HepG2 (cell line): ENCODE results near the gene TCFL5. TPM values are rescaled to one million over a fixed set of nuclear protein-coding genes. Genes with fewer than 3 reads are reported as not detected.

Experiments used
- ARNT2 ChIP-seq: sonication (generic); formaldehyde crosslinking; IDR thresholded peaks from 2 replicates; pipeline ENCODE4 v1.8.0; 2022; ENCODE audit warnings: mild to moderate bottlenecking, low read depth, missing genetic modification reagents, moderate library complexity
- DZIP1 ChIP-seq: sonication (generic); formaldehyde crosslinking; IDR thresholded peaks from 2 replicates; pipeline ENCODE4 v1.5.0; 2020; ENCODE audit warnings: mild to moderate bottlenecking, missing genetic modification reagents
- GTF3A ChIP-seq: sonication (generic); formaldehyde crosslinking; conservative IDR thresholded peaks from 2 replicates; pipeline ENCODE4 v1.4.0; 2020; ENCODE audit warnings: mild to moderate bottlenecking, missing genetic modification reagents
- MIER3 ChIP-seq: IDR thresholded peaks from 2 replicates; pipeline ENCODE4 v1.6.1; 2016; ENCODE audit warnings: missing compliant biosample characterization, borderline replicate concordance
- MTF1 ChIP-seq: sonication (generic); formaldehyde crosslinking; IDR thresholded peaks from 2 replicates; pipeline ENCODE4 v1.5.0; 2020; ENCODE audit warnings: missing genetic modification reagents
- PHF21A ChIP-seq: sonication (generic); formaldehyde crosslinking; IDR thresholded peaks from 2 replicates; pipeline ENCODE4 v1.5.0; 2020; ENCODE audit warnings: mild to moderate bottlenecking, missing genetic modification reagents
- POLR2A ChIP-seq, 2 experiments: IDR thresholded peaks; 2 replicates each; pipeline ENCODE4 v1.6.1; 2011; ENCODE audit warnings: low read depth in 2 of 2, low read length in 2 of 2, mild to moderate bottlenecking in 1 of 2, moderate library complexity in 1 of 2; ENCODE audit not compliant: insufficient read depth in 1 of 2
- PTBP1 ChIP-seq: fragments of 200-400 bp; formaldehyde crosslinking; IDR thresholded peaks from 2 replicates; pipeline ENCODE4 v1.6.1; 2018; ENCODE audit warnings: low read length, low read depth; ENCODE audit not compliant: poor library complexity, severe bottlenecking
- STAG1 ChIP-seq: sonication (generic); formaldehyde crosslinking; IDR thresholded peaks from 2 replicates; pipeline ENCODE4 v1.4.0; 2020; ENCODE audit warnings: missing genetic modification reagents
- TP53 ChIP-seq: sonication (generic); formaldehyde crosslinking; conservative IDR thresholded peaks from 2 replicates; pipeline ENCODE4 v1.4.0; 2020; ENCODE audit warnings: missing genetic modification reagents
- ZNF12 ChIP-seq: sonication (generic); formaldehyde crosslinking; IDR thresholded peaks from 2 replicates; pipeline ENCODE4 v1.5.0; 2020; ENCODE audit warnings: missing genetic modification reagents
- ZNF615 ChIP-seq: sonication (generic); formaldehyde crosslinking; IDR thresholded peaks from 2 replicates; pipeline ENCODE4 v1.5.0; 2020; ENCODE audit warnings: mild to moderate bottlenecking, missing genetic modification reagents, borderline replicate concordance
- ZNF674 ChIP-seq: sonication (generic); formaldehyde crosslinking; IDR thresholded peaks from 2 replicates; pipeline ENCODE4 v1.5.0; 2020; ENCODE audit warnings: low read depth, mild to moderate bottlenecking, missing genetic modification reagents
- ZNF777 ChIP-seq: sonication (generic); formaldehyde crosslinking; IDR thresholded peaks from 2 replicates; pipeline ENCODE4 v1.4.0; 2020; ENCODE audit warnings: missing genetic modification reagents
- ZNF850 ChIP-seq: sonication (generic); formaldehyde crosslinking; conservative IDR thresholded peaks from 2 replicates; pipeline ENCODE4 v1.9.0; 2021; ENCODE audit warnings: mild to moderate bottlenecking, missing genetic modification reagents
- ZSCAN5A ChIP-seq: sonication (generic); formaldehyde crosslinking; IDR thresholded peaks from 2 replicates; pipeline ENCODE4 v1.8.0; 2022; ENCODE audit warnings: mild to moderate bottlenecking, missing genetic modification reagents, borderline replicate concordance
- ZSCAN9 ChIP-seq: IDR thresholded peaks from 2 replicates; pipeline ENCODE4 v1.6.1; 2016; ENCODE audit warnings: borderline replicate concordance
- polyA plus RNA-seq, 8 experiments: library from polyadenylated mRNA; depleted of rRNA in 3 of 8; stranded (reverse) in 7 of 8; unstranded in 1 of 8; fragments of >200 nt; fragmentation: Illumina TruSeq in 4 of 8; extraction: Trizol in 4 of 8; gene quantifications; 2 replicates each; pipeline versions ENCODE4 v1.2.1 to v1.2.3, GENCODE V29; 2011 to 2016; ENCODE audit warnings: low read depth in 4 of 8, missing spikeins in 1 of 8, mixed read lengths in 1 of 8; ENCODE audit not compliant: insufficient read depth in 1 of 8
- total RNA-seq, 5 experiments: library from RNA; depleted of rRNA; stranded (reverse); fragments of >200 nt; fragmentation: Illumina TruSeq; extraction: Trizol; gene quantifications; 2 replicates each; pipeline ENCODE4 v1.2.3, GENCODE V29; 2016; ENCODE audit warnings: low read depth in 1 of 5
- TF ChIP-seq, protein P1 (sequence below): sonication (generic); formaldehyde crosslinking; IDR thresholded peaks from 2 replicates; pipeline ENCODE4 v1.9.0; 2021; ENCODE audit warnings: missing genetic modification reagents, borderline replicate concordance
- TF ChIP-seq, protein P2 (sequence below): sonication (generic); formaldehyde crosslinking; IDR thresholded peaks from 2 replicates; pipeline ENCODE4 v1.4.0; 2020; ENCODE audit warnings: mild to moderate bottlenecking, low read depth, missing genetic modification reagents

TCFL5 gene
- total and polyA plus RNA-seq, 2 of the 13 experiments (the other 11 are each of a cell fraction or from before 2014, with no cell fraction given), result 14.8 to 20.0 TPM

DNA sequence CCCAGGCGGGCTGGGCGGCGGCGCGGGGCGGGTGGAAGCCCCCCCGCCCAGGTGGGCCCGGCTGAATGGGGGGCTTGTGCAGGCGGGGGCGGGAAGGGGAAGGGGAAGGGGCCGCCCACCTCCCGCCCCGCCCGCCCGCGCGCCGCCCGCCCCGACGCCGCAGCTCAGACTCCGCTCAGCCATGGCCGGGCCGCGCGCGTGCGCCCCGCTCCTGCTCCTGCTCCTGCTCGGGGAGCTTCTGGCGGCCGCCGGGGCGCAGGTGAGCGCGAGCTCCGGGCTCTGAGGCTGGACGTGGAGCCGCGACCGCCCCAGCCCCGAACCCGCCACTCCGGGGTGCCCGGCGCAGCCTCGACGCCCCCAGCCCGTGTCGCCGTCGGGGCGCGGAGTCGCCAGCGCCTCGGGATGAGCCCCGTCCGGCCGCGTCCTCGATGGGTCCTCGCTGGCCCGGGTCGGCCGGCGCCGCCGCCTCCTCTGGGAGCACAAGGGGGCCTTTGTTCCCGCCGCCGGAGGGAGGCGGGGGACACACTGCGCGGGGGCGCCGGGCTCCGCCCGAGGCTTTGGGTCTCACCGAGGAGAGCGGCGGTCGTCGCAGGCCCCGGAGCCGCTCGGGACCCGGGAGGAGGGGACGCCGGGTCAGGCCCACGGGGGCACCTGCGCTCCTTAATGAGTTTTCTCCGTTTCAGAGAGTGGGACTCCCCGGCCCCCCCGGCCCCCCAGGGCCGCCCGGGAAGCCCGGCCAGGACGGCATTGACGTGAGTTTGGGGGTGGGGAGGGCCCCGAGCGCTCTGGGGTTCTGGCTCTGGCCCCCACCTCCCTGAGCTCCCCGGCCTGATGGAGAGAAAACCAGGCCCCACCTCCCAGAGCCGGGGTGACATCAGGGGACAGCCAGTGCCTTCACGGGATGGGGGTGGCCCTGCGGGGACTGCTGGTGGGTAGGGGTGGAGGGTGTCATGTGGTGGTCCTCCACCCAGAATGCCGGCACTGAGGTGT lies 44.4 kb downstream of the TCFL5 start, which contains the start of gene COL9A3 (continued):
- TF ChIP-seq GTF3A (CRISPR knock-in tag), result no peak
- TF ChIP-seq POLR2A (IDR thresholded peaks at IDR 0.05; ENCODE audit: insufficient read depth in 1 of 2, low read depth in 2 of 2, low read length in 2 of 2), result peak; percentile 38 to 62
- TF ChIP-seq ZNF12 (CRISPR knock-in tag), result no peak
- no peak for TF ChIP-seq ZSCAN9 (CRISPR knock-in tag)
- TF ChIP-seq PTBP1, result peak; percentile 25
- TF ChIP-seq ZNF674 (CRISPR knock-in tag), result peak; percentile 78; the same call in 1 of the 2 replicates
- 0 out of 2 replicates have a peak, but pooled peaks have one; percentile 21 for TF ChIP-seq DZIP1 (CRISPR knock-in tag)
- no peak for TF ChIP-seq STAG1 (CRISPR knock-in tag)
- TF ChIP-seq ZNF615 (CRISPR knock-in tag), result no peak
- TF ChIP-seq PHF21A (CRISPR knock-in tag), result peak; percentile 6; the same call in 1 of the 2 replicates
- TF ChIP-seq ZNF850 (CRISPR knock-in tag), result no peak
- no peak for TF ChIP-seq TP53 (CRISPR knock-in tag)
- no peak for TF ChIP-seq MIER3 (CRISPR knock-in tag)
- TF ChIP-seq, protein P1, sequence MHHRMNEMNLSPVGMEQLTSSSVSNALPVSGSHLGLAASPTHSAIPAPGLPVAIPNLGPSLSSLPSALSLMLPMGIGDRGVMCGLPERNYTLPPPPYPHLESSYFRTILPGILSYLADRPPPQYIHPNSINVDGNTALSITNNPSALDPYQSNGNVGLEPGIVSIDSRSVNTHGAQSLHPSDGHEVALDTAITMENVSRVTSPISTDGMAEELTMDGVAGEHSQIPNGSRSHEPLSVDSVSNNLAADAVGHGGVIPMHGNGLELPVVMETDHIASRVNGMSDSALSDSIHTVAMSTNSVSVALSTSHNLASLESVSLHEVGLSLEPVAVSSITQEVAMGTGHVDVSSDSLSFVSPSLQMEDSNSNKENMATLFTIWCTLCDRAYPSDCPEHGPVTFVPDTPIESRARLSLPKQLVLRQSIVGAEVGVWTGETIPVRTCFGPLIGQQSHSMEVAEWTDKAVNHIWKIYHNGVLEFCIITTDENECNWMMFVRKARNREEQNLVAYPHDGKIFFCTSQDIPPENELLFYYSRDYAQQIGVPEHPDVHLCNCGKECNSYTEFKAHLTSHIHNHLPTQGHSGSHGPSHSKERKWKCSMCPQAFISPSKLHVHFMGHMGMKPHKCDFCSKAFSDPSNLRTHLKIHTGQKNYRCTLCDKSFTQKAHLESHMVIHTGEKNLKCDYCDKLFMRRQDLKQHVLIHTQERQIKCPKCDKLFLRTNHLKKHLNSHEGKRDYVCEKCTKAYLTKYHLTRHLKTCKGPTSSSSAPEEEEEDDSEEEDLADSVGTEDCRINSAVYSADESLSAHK (CRISPR knock-in tag), result no peak
- 0 out of 2 replicates have a peak, but pooled peaks have one; percentile 39 for TF ChIP-seq ZSCAN5A (CRISPR knock-in tag)
- TF ChIP-seq, protein P2, sequence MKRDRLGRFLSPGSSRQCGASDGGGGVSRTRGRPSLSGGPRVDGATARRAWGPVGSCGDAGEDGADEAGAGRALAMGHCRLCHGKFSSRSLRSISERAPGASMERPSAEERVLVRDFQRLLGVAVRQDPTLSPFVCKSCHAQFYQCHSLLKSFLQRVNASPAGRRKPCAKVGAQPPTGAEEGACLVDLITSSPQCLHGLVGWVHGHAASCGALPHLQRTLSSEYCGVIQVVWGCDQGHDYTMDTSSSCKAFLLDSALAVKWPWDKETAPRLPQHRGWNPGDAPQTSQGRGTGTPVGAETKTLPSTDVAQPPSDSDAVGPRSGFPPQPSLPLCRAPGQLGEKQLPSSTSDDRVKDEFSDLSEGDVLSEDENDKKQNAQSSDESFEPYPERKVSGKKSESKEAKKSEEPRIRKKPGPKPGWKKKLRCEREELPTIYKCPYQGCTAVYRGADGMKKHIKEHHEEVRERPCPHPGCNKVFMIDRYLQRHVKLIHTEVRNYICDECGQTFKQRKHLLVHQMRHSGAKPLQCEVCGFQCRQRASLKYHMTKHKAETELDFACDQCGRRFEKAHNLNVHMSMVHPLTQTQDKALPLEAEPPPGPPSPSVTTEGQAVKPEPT (CRISPR knock-in tag), result no peak
- TF ChIP-seq ZNF777 (CRISPR knock-in tag), result peak; percentile 100
- peak; percentile 53; the same call in 1 of the 2 replicates for TF ChIP-seq ARNT2 (CRISPR knock-in tag)
- TF ChIP-seq MTF1 (CRISPR knock-in tag), result no peak
